ENCODE measurements around the gene SLF1. TPM values are rescaled to one million over a fixed set of nuclear protein-coding genes. Genes with fewer than 3 reads are reported as not detected.

Gene SLF1
- total RNA-seq, 1 donor from 2014 or later = 9.4 TPM

- no peaks in the 10 kb centered on the region for H3K36me3 Mint-ChIP-seq
- H3K27me3 Mint-ChIP-seq (ENCODE audit: low read depth) = no peaks in the 10 kb centered on the region
- DNase-seq (ENCODE audit: low spot score in 2 of 2, unreplicated experiment in 2 of 2) = no peak
- H3K9me3 Mint-ChIP-seq = no peaks in the 10 kb centered on the region
- no peak for TF ChIP-seq CTCF (IDR thresholded peaks at IDR 0.05; ENCODE audit: unreplicated experiment)
- H3K27ac Mint-ChIP-seq = no peak overlapping the region
- no peaks in the 10 kb centered on the region for H3K4me1 Mint-ChIP-seq
- no peak overlapping the region for H3K4me3 Mint-ChIP-seq
These were observed 121.8 kb downstream of the SLF1 start for GRCh38 chr5:94740286-94740685.

GRCh38 chr5:94742852-94743251 is 124.4 kb downstream of the SLF1 start:
- no peaks in the 10 kb centered on the region for H3K27me3 Mint-ChIP-seq (ENCODE audit: low read depth)
- no peaks in the 10 kb centered on the region for H3K4me1 Mint-ChIP-seq
- H3K27ac Mint-ChIP-seq = no peak overlapping the region
- no peaks in the 10 kb centered on the region for H3K9me3 Mint-ChIP-seq
- DNase-seq (ENCODE audit: low spot score in 2 of 2, unreplicated experiment in 2 of 2) = no peak
- TF ChIP-seq CTCF (IDR thresholded peaks at IDR 0.05; ENCODE audit: unreplicated experiment) = no peak
- H3K4me3 Mint-ChIP-seq = no peak overlapping the region
- no peaks in the 10 kb centered on the region for H3K36me3 Mint-ChIP-seq

GRCh38 chr5:94744906-94745305 is 126.4 kb downstream of the SLF1 start:
- Mint-ChIP-seq H3K9me3 (no peaks in the 10 kb centered on the region), H3K27ac (no peak overlapping the region), H3K4me1 (no peaks in the 10 kb centered on the region), H3K36me3 (no peaks in the 10 kb centered on the region), H3K4me3 (no peak overlapping the region), H3K27me3 (ENCODE audit: low read depth) (no peaks in the 10 kb centered on the region)
- DNase-seq (ENCODE audit: low spot score in 2 of 2, unreplicated experiment in 2 of 2) = no peak
- TF ChIP-seq CTCF (IDR thresholded peaks at IDR 0.05; ENCODE audit: unreplicated experiment) = no peak

- DNase-seq (ENCODE audit: low spot score in 2 of 2, unreplicated experiment in 2 of 2) = no peak
- H3K4me3 Mint-ChIP-seq = no peak overlapping the region
- H3K9me3 Mint-ChIP-seq = no peaks in the 10 kb centered on the region
- no peaks in the 10 kb centered on the region for H3K4me1 Mint-ChIP-seq
- TF ChIP-seq CTCF (IDR thresholded peaks at IDR 0.05; ENCODE audit: unreplicated experiment) = no peak
- no peaks in the 10 kb centered on the region for H3K27me3 Mint-ChIP-seq (ENCODE audit: low read depth)
- no peaks in the 10 kb centered on the region for H3K36me3 Mint-ChIP-seq
- H3K27ac Mint-ChIP-seq = no peak overlapping the region
These were observed 127.6 kb downstream of the SLF1 start for GRCh38 chr5:94745786-94746730.

GRCh38 chr5:94746731-94747124 is 128.3 kb downstream of the SLF1 start:
- DNase-seq (ENCODE audit: low spot score in 2 of 2, unreplicated experiment in 2 of 2) = no peak
- Mint-ChIP-seq H3K27ac (no peak overlapping the region), H3K36me3 (no peaks in the 10 kb centered on the region), H3K9me3 (no peaks in the 10 kb centered on the region), H3K4me3 (no peak overlapping the region), H3K27me3 (ENCODE audit: low read depth) (no peaks in the 10 kb centered on the region), H3K4me1 (no peaks in the 10 kb centered on the region)
- no peak for TF ChIP-seq CTCF (IDR thresholded peaks at IDR 0.05; ENCODE audit: unreplicated experiment)

Other genes starting within 250 kb of the SLF1 start
- 5.3 to 5.6 TPM (median 5.4 TPM) in 3 replicates for gene KIAA0825, start 65 bp upstream of the SLF1 start, total RNA-seq